OCI-LY7 (cell line): Measurements from ENCODE around the gene CCDC9. TPM values are rescaled to one million over a fixed set of nuclear protein-coding genes. Genes with fewer than 3 reads are reported as not detected.

Experiments
- BruUV-seq: library from RNA; stranded (reverse); fragments of 400-500 nt; replicated peaks from 2 replicates; lab custom pipeline; 2021; lab: Mats Ljungman, UMichigan
- CTCF ChIA-PET: fragments of 300-600 bp; sonication (Branson Sonifier 250); formaldehyde crosslinking; loops from one replicate; lab custom pipeline; 2022; ENCODE audit warnings: antibody characterized with exemption; ENCODE audit not compliant: unreplicated experiment; lab: Charles Lee
- POLR2A ChIA-PET: fragments of 300-600 bp; sonication (Branson Sonifier 250); formaldehyde crosslinking; loops from one replicate; lab custom pipeline; 2022; ENCODE audit warnings: antibody characterized with exemption; lab: Charles Lee
- DNase-seq: peaks from one replicate; pipeline ENCODE4 v3.0.0-alpha.2; 2015; ENCODE audit warnings: low spot score
- H2AFZ ChIP-seq: fragments of 200-600 bp; sonication (generic), shearing (Covaris generic); 2 replicates; pipeline ENCODE4 v1.6.1; 2014; ENCODE audit warnings: mild to moderate bottlenecking, antibody characterized with exemption, low read length, moderate library complexity
- H3K27ac ChIP-seq: fragments of 200-600 bp; sonication (generic); 2 replicates; pipeline ENCODE4 v1.5.1; 2014; ENCODE audit warnings: mixed run types, low read depth, mild to moderate bottlenecking, moderate library complexity, low read length, inconsistent platforms; ENCODE audit not compliant: poor library complexity, severe bottlenecking
- H3K36me3 ChIP-seq: fragments of 200-600 bp; sonication (generic); 2 replicates; pipeline ENCODE4 v1.6.1; 2014; ENCODE audit warnings: mild to moderate bottlenecking, antibody characterized with exemption, low read length, moderate library complexity, mixed read lengths; ENCODE audit not compliant: insufficient read depth
- H3K4me1 ChIP-seq: fragments of 200-600 bp; sonication (generic); 2 replicates; pipeline ENCODE4 v1.5.1; 2014; ENCODE audit warnings: mild to moderate bottlenecking, low read length; ENCODE audit not compliant: insufficient read depth, poor library complexity, severe bottlenecking
- H3K4me2 ChIP-seq: fragments of 200-600 bp; sonication (generic); 2 replicates; pipeline ENCODE4 v1.6.1; 2014; ENCODE audit warnings: mild to moderate bottlenecking, low read length
- H3K4me3 ChIP-seq: fragments of 200-600 bp; sonication (generic); 2 replicates; pipeline ENCODE4 v1.5.1; 2014; ENCODE audit warnings: mild to moderate bottlenecking, low read depth, low read length; ENCODE audit not compliant: poor library complexity, severe bottlenecking
- H3K79me2 ChIP-seq: fragments of 200-600 bp; sonication (generic); 2 replicates; pipeline ENCODE4 v1.6.1; 2016; ENCODE audit warnings: low read depth, mild to moderate bottlenecking, low read length, moderate library complexity, mixed read lengths; ENCODE audit not compliant: insufficient read depth
- H3K9me2 ChIP-seq: fragments of 200-600 bp; sonication (generic); 2 replicates; pipeline ENCODE4 v1.6.1; 2016; ENCODE audit warnings: mild to moderate bottlenecking, low read length, mixed read lengths; ENCODE audit not compliant: insufficient read depth
- H3K9me3 ChIP-seq: fragments of 200-600 bp; sonication (generic); 2 replicates; pipeline ENCODE4 v1.6.1; 2014; ENCODE audit warnings: mild to moderate bottlenecking, mixed run types, low read length, mixed read lengths
- H4K20me1 ChIP-seq: fragments of 200-600 bp; sonication (generic); 2 replicates; pipeline ENCODE4 v1.6.1; 2014; ENCODE audit warnings: mild to moderate bottlenecking, antibody characterized with exemption, low read length, moderate library complexity, mixed read lengths; ENCODE audit not compliant: insufficient read depth
- EZH2phosphoT487 ChIP-seq: fragments of 200-600 bp; sonication (generic); IDR thresholded peaks from 2 replicates; pipeline ENCODE4 v1.6.1; 2018; ENCODE audit warnings: low read depth, borderline replicate concordance, mild to moderate bottlenecking, mixed run types, antibody characterized with exemption, low read length, moderate library complexity, mixed read lengths
- intact Hi-C: fragments of 100-400 bp; cut with micrococcal nuclease; formaldehyde crosslinking; loops from one replicate; pipeline ENCODE4 v1.10.0; 2022; ENCODE audit not compliant: unreplicated experiment
- total RNA-seq, 2 experiments: library from RNA; depleted of rRNA in 1 of 2; stranded (reverse); fragments of >200 nt in 1 of 2; shearing (Covaris generic) in 1 of 2; gene quantifications; 2 replicates each; pipeline ENCODE4 v1.2.3, GENCODE V29; 2014 to 2022
- TF ChIP-seq, protein P1 (sequence below): fragments of 200-600 bp; sonication (generic); conservative IDR thresholded peaks from 2 replicates; pipeline ENCODE4 v1.5.1; 2014; ENCODE audit warnings: mild to moderate bottlenecking, antibody characterized with exemption, low read length, moderate library complexity, mixed read lengths

Gene CCDC9
- total RNA-seq, 2 experiments from 2014 or later = 7.9 to 19.7 TPM

GRCh38 chr19:47264629-47265028 is 8.3 kb downstream of the CCDC9 start:
- peaks cover 10% of the 10 kb centered on the region for H3K4me1 ChIP-seq
- BruUV-seq = no TSS peak
- H3K9me2 ChIP-seq = no peaks in the 10 kb centered on the region
- intact Hi-C loops = no loop called here
- H3K4me3 ChIP-seq = no peak overlapping the region
- no peaks in the 10 kb centered on the region for H3K79me2 ChIP-seq
- H3K36me3 ChIP-seq = peaks cover 66% of the 10 kb centered on the region
- DNase-seq = no peak
- H3K4me2 ChIP-seq = no peak overlapping the region
- CTCF ChIA-PET = no interaction called here
- H2AFZ ChIP-seq = no peak overlapping the region
- H3K9me3 ChIP-seq = no peaks in the 10 kb centered on the region
- POLR2A ChIA-PET = no interaction called here
- no peak overlapping the region for H3K27ac ChIP-seq
- H4K20me1 ChIP-seq = no peaks in the 10 kb centered on the region
- TF ChIP-seq EZH2phosphoT487 = no peak
- TF ChIP-seq, protein P1, sequence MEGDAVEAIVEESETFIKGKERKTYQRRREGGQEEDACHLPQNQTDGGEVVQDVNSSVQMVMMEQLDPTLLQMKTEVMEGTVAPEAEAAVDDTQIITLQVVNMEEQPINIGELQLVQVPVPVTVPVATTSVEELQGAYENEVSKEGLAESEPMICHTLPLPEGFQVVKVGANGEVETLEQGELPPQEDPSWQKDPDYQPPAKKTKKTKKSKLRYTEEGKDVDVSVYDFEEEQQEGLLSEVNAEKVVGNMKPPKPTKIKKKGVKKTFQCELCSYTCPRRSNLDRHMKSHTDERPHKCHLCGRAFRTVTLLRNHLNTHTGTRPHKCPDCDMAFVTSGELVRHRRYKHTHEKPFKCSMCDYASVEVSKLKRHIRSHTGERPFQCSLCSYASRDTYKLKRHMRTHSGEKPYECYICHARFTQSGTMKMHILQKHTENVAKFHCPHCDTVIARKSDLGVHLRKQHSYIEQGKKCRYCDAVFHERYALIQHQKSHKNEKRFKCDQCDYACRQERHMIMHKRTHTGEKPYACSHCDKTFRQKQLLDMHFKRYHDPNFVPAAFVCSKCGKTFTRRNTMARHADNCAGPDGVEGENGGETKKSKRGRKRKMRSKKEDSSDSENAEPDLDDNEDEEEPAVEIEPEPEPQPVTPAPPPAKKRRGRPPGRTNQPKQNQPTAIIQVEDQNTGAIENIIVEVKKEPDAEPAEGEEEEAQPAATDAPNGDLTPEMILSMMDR = no peak

DNA sequence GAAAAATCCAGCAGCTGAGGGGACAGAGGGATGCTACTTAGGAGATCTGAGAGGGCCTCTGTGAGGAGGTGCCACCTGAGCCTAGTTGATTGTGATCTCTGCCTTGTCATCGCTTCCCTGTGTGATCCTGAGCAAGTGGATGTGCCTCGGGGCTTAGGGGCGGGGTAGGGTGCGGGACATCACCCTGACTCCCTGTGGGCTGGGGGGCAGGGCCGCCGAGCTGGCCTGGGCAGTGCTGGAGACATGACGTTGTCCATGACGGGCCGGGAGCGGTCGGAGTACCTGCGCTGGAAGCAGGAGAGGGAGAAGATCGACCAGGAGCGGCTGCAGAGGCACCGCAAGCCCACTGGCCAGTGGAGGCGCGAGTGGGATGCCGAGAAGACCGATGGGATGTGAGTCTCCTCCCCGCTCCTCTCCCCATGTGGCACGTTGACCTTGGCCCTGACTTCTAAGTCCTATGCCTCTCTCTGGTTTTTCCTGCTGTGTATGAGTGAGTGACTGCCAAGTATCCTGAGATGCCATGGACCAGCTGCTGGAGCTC is 10.1 kb downstream of the CCDC9 start:
- ChIA-PET CTCF (no interaction called here), POLR2A (no interaction called here)
- BruUV-seq = no TSS peak
- H3K4me2 ChIP-seq = no peak overlapping the region
- H2AFZ ChIP-seq = no peak overlapping the region
- H3K9me3 ChIP-seq = no peaks in the 10 kb centered on the region
- TF ChIP-seq, protein P1 = no peak
- TF ChIP-seq EZH2phosphoT487 = no peak
- no peak for DNase-seq
- H4K20me1 ChIP-seq = no peaks in the 10 kb centered on the region
- intact Hi-C loops = no loop called here
- peaks cover 10% of the 10 kb centered on the region for H3K4me1 ChIP-seq
- no peak overlapping the region for H3K4me3 ChIP-seq
- peaks cover 62% of the 10 kb centered on the region for H3K36me3 ChIP-seq
- no peak overlapping the region for H3K27ac ChIP-seq
- no peaks in the 10 kb centered on the region for H3K9me2 ChIP-seq
- H3K79me2 ChIP-seq = no peaks in the 10 kb centered on the region

GRCh38 chr19:47267350-47267759 is 11.0 kb downstream of the CCDC9 start:
- no TSS peak for BruUV-seq
- no peak overlapping the region for H3K4me2 ChIP-seq

More at GRCh38 chr19:47267350-47267759, 11.0 kb downstream of the CCDC9 start:
- Histone ChIP-seq H3K9me2 (no peaks in the 10 kb centered on the region), H3K4me1 (peaks cover 8% of the 10 kb centered on the region), H3K9me3 (no peaks in the 10 kb centered on the region), H3K79me2 (no peaks in the 10 kb centered on the region), H3K36me3 (peaks cover 61% of the 10 kb centered on the region), H2AFZ (no peak overlapping the region), H3K4me3 (no peak overlapping the region), H3K27ac (no peak overlapping the region), H4K20me1 (no peaks in the 10 kb centered on the region)
- intact Hi-C loops = no loop called here
- DNase-seq = no peak
- ChIA-PET POLR2A (no interaction called here), CTCF (no interaction called here)
- TF ChIP-seq, protein P1 = no peak
- no peak for TF ChIP-seq EZH2phosphoT487
